Erythroblast (primary cell): ENCODE measurements around the gene DOC2B.

Source experiments
- DNase-seq, 2 experiments: peaks; one replicate each; lab custom pipeline; 2025; lab: John Stamatoyannopoulos, UW
- GATA1 ChIP-seq: IDR thresholded peaks from 2 replicates; pipeline ENCODE4 v1.6.1; 2011; ENCODE audit warnings: low read depth, mild to moderate bottlenecking, control low read depth, low read length, moderate library complexity
- POLR2A ChIP-seq: IDR thresholded peaks from 2 replicates; pipeline ENCODE4 v1.6.1; 2011; ENCODE audit warnings: mild to moderate bottlenecking, low read length

The DOC2B gene

DNA sequence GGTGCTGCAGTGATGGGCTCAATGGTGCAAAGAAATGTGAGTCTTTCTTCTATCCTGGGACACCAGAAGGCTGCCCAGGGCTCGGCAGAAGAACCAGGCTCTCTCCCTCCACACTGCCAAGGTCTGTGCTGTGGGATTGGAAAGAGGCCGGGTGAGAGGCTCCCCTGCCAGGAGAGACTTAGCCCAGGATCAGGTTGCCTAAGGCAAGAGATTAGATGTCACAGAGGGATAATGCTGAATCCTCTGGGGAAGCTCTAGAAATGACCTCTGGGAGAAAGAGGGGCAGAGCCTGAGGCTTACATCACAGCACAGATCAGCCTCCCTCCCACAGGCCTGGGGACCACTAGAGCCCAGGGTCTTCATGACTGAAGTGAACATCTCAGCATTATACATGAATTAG, 5.7 kb upstream of the DOC2B start:
- TF ChIP-seq POLR2A (no peak), GATA1 (no peak)

DNA sequence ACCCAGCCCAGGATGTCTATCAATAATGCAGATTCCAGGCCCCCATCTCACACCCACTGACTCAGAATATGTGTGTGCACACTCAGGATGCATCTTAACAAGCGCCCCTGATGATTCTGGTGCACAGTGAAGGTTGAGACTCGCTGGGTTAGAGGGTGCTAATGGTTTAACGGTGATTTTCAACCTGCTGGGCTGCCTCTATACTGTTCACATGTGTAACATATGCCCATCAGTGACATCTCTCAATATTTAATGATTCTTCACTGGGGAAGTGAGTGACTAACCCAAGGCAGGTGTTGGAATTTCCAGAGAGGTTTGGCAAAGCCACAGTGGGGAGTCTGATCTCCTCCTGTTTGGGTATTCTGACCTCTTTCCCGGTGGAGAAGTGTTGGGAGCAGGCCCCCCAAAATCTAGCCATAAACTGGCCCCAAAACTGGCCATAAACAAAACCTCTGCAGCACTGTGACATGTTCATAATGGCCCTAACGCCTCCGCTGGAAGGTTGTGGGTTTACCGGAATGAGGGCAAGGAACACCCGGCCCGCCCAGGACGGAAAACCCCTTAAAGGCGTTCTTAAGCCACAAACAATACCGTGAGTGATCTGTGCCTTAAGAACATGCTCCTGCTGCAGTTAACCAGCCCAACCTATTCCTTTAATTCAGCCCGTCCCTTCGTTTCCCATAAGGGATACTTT, 4.1 kb upstream of the DOC2B start:
- DNase-seq = no peak
- no peak for TF ChIP-seq POLR2A
- TF ChIP-seq GATA1 = no peak

More for the DNA sequence above, 5.7 kb upstream of the DOC2B start:
- DNase-seq = no peak

DNA sequence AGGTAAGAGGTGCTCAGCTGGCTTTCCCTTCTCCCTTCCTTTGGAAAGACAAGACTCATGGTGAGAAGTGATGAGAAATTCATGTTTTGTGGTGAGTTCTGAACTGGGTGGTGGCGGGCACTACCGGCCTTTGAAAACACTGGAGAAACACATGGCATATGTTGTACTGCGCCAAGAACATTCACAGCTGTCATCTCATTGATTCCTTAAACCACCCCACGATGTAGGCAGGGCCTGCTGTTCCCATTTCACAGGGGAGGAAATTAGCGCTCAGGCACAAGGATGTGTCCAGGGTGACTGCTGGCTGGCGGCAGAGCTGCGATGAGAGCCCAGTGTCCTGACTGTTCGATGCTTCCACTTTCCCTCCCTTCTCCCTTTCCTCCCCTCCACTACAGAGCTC, 1.6 kb upstream of the DOC2B start:
- TF ChIP-seq POLR2A = no peak
- no peak for TF ChIP-seq GATA1
- no peak for DNase-seq

DNA sequence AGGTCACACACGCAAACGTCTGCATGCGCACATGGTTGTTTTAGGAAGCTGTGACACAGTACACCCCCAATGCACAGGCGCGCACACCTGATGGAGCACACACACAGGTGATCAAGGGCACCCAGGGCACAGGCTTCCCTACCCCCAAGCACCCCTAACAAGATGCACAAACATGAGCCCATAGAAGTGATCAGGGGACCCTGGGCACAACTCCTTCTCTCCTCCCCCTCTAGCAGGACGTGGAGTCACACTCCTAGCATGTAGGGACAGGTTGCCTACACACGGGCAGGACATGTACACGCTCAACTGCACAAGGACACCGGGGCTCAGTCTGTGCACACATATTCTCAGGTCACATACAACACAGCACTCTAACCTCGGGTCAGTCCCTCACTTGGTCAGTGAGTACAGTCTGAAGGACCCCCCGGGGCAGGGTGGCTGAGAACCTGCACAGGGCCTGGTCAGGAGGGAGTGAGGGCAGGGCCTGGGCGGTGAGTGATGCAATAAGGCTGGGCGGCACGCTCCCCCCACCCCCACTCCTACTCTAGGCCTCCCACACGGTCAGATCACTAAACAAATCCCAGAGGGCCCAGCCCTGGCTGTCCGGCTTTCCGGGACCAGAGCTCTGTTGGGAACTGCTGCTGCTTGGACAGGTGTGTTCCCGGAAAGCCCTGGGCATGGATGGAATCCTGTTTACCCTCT, 751 bp upstream of the DOC2B start:
- DNase-seq = no peak
- TF ChIP-seq GATA1 (no peak), POLR2A (no peak)

DNA sequence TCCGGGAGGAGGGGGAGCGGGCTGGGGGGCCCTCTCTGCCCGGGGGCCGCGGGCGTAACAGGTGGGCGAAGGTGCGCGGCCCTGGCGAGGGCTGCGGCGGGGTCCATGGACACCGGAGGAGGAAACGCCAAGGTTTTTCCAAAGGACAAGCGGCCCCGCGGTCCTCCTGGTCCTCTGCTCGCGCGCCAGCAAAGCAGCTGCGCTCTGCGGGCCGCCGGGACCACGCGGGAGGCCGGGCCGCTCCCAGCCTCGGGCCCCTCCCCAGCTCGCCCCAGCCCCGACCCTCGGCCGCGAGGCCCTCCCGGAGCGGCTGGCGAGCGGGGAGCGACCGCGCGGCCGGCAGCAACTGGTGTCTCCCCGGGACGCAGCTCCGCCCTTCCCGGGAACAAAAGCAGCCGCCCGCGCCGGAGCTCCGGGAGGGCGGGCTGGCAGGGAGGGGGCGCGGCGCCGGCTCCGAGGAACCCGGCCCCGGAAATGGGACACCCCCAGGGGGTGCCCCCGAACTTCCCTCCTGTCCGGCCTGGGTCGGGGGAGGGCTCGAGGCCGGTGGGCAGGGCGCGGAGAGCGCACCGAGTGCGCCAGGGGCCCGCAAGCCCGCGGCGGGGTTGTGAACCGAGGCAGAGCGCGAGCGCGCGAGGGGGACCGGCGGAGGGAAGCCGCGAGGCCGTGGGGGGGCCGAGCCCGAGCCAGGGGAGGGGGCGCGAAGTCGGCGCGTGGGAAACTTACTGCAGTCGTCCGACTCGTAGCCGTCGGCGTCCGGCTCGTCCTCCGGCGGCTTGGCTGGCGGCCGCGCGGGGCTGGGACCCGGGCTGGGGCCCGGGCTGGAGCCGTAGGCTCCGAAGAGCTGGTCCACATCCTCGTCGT, 837 bp downstream of the DOC2B start:
- no peak for TF ChIP-seq POLR2A
- TF ChIP-seq GATA1 = no peak
- no peak for DNase-seq

DNA sequence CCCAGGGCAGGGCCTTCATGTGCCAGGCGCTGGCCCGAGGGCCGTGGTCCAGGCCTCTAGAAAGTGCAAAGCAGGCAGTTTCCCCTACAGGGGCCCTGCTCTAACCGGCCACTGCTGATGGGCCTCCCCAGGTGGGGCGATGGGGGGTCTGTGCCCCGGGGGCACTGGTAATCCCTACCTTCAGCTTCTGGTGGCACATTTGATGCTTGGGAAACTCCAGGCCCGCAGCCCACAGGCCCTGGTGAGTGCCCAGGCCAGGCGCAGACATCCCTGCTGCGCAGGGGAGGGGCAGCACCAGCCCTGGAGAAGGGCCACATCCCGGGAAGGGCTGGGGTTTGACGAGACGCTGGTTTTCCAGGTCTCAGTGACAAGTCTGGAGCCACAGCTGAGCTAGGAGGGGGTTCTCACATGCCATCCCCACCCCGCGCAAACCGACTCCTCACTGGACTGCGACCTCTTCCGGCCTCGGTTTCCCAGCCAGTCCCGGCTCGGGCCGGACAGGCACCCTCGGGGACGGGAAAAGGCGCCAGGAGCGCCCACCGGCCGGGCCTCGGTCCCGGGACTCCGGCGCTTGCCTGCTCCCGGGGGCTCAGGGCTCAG, 1.6 kb downstream of the DOC2B start:
- DNase-seq = no peak
- no peak for TF ChIP-seq POLR2A

DNA sequence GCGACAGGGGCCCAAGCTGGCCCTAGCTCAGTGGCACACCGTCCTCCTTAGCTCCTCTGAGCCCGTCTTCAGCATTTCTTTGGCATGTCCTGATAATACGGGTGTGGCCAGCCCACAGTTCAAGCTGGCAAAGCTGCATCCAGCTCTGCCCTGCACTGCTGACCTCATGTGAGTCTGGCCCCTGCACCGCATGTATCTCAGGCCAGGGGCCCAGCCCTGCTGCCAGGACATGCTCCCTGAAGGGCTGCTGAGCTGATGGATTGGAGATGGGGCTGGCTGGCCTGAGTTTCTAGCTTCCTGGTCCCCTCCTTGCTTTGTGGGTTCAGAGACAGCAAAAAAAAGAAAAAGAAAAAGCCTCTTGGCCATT, 2.4 kb downstream of the DOC2B start:
- TF ChIP-seq GATA1 (no peak), POLR2A (no peak)

DNA sequence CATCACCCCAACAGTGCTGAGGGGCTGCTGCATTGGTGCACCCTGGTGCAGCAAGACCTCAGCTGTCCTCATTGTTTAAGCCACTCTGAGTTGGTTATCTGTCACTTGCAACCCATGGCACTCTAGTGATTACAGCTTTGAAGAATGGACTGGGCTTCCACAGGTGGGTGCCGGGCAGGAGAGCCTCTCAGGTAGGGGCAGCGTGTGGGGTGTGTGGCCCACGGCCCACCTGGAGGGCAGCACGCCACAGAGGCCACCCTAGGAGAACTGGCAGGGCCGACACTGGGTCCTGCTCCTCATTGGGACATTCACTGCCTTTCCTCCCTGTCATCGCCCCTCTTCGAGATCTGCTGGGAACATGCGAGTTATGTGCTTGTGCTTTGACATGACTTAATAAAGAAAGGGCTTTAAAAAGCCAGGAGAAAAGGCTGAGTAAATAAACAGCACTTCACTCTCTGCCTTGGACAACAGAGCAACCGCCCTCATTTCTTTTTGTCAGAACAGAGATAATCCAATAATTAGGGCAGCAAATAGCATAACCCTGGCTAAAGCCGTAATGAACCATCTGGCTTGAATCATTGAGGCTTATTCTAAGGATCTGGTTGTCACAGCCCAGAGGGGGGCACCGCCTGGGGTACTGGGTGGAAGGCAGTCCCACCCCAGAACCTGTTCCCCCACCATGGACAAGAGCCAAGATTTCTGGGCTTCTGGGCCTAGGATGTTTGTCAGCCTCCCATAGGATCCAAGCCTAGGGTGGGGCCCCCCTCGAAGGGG, 3.0 kb downstream of the DOC2B start:
- no peak for DNase-seq
- no peak for TF ChIP-seq POLR2A
- TF ChIP-seq GATA1 = no peak

More for the DNA sequence above, 2.4 kb downstream of the DOC2B start:
- DNase-seq = no peak

DNA sequence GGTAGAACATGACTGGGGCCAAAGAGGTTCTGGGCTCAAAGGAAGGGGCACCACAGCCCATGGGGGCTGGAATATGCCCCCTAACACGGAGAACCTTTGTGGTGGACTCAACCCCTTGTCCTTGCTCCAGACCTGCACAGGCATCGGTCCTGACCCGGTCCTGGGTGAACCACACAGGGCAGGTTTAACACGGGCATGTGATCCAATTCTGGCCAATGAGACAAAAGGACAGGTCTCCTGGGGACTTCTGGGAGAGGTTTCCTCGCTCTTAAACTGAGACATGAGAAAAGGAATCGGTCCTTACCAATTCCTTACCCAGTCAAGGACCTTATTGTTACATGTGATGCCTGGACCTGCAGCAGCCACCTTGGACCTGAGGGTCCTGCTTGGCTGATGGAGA, 3.7 kb downstream of the DOC2B start:
- no peak for DNase-seq
- TF ChIP-seq GATA1 (no peak), POLR2A (no peak)

DNA sequence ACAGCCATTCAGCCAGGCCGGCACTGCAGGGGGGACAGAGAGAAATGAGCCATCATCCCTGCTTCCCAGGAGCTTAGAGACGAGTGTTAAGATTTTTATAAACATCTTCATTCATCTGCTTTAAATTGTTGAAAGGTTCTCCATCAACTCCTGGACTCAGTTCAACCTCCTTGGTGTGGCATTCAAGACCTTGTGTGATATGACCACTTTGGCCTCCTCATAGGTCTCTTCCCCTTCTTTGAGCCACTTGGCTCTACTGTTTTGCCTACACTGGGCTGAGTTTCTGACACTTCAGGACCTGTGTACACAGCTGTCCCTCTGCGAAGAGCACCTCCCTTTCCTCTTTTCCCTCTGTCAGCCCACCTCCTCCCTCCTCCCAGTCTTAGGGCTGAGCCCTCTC, 4.3 kb downstream of the DOC2B start:
- DNase-seq = no peak
- TF ChIP-seq GATA1 (no peak), POLR2A (no peak)

DNA sequence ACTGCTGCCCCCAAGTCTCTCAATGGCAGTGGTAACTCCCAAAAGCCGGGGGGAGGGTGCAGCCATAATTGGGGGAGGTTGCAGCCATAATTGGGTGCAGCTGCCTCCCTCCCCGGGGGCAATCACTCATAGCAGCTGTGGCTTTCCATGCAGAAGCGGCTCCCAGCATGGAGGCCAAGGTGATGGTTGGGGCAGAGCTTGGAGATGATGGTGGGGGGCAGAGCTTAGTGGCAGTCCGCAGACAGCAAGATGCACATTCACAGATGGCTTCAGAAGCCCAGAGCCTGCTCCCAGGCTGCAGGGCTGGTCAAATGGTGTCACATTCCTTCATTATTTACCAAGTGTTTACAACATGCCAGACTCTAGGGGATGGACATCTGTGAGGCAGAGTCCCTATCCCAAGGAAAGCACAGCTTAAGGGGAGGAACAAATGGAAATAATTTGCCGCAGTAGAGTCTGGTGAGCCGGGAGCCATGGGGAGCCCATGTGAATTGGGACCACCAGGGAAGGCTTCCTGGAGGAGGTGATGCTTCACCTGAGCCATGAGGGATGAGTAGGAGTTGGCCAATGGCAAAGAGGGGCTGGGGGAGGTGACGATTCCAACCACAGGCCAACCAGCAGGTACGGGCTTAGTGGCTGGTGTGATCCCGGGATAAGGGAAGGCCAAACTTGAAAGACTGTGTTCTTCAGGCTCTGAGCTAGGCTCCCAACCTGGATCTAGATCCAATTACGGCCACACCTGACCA, 8.1 kb downstream of the DOC2B start:
- no peak for TF ChIP-seq GATA1
- no peak for TF ChIP-seq POLR2A
- no peak for DNase-seq

DNA sequence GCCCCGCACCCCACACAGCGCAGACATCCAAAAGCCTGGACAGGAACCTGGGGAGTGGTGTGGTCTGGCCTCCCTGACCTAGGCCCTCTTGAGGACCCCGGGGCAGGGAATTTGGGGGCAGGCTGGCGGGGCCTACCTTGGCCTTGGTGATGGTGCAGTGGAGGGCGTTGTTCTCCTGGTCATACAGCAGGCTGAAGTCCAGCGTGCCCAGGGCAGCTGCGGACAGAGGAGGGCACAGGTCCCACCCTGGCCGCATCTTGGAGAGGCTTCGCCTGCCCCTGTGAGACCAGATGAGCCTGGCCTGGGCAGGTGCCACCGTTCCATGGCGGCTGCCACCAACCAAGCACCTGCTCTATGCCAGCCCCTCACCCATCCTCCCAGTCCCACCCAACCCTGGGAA, 9.0 kb downstream of the DOC2B start:
- no peak for DNase-seq
- TF ChIP-seq POLR2A = no peak
- TF ChIP-seq GATA1 = no peak
